ENCODE results near the gene SATB1.
"Not testable (repeated sequence)": the region's sequence is repeated elsewhere in the genome, so short reads cannot be mapped to it uniquely, and the experiment has no call there.

SATB1 gene

GRCh38 chr3:18355832-18356231 lies 69.3 kb downstream of the SATB1 start:
- DNase-seq (ENCODE audit: low read depth in 1 of 2, low spot score in 1 of 2), result no peak

- no peak for DNase-seq (ENCODE audit: low read depth in 1 of 2, low spot score in 1 of 2)
Observed at GRCh38 chr3:18354701-18355100, 70.4 kb downstream of the SATB1 start.

GRCh38 chr3:18351823-18352744 lies 73.1 kb downstream of the SATB1 start:
- no peak for DNase-seq (ENCODE audit: low read depth in 1 of 2, low spot score in 1 of 2)

DNA sequence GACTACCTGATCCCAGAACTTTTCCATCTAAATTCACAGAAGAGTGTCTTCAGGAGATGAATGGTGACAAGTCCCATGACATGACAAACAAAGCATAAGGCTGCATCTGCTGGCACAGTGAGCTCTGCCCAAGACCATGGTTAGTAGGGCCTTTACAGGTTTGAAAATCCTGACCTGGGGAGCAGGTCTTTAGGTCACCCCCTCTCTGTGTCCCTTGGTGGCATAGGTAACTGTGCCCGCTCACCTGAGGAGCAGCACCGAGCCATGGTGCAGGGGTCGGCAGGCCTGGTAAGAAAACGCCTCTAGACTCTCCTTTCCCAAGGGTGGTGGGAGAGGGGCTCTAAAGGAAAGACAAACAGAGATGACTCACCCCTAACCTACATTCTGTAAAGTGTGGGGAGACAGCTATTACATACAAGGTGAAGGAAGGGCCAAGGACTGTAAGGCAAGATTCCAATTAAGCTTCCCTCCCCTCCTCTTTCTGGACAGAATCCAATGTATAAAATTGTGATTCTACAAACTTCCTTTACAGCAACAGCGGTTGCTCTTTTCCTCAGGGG lies 74.0 kb downstream of the SATB1 start:
- no peak for DNase-seq (ENCODE audit: low read depth in 1 of 2, low spot score in 1 of 2)

DNA sequence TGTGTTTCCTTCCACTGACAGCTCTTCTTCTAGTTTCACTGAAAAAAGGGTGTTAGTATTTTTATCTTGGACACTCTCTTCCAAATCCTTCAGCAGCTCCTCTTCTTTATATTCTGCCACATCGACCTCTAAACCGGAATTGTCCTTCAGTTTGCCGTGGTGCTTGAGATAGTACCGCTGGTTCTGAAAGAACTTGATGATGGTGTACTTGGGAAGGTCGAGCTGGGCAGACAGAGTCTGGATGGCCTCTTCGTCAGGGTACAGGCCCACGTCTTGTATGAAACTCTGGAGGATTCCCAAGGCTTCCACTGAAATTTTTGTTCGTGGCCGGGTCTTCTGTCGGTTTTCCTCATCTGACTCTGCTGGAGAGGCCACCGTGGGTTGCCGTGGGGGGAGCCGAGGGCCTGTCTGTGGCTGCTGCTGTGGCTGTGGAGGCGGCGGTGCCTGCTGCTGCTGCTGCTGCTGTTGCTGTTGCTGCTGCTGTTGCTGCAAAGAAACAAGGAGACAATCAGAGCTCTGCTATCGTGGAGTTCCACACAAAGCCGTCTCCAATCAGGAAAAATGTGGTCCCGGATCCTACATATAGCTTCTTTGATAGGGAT lies 75.8 kb downstream of the SATB1 start:
- DNase-seq (ENCODE audit: low read depth in 1 of 2, low spot score in 1 of 2), result no peak

GRCh38 chr3:18346097-18346496 lies 79.0 kb downstream of the SATB1 start:
- DNase-seq (ENCODE audit: low read depth in 1 of 2, low spot score in 1 of 2), result no peak

DNA sequence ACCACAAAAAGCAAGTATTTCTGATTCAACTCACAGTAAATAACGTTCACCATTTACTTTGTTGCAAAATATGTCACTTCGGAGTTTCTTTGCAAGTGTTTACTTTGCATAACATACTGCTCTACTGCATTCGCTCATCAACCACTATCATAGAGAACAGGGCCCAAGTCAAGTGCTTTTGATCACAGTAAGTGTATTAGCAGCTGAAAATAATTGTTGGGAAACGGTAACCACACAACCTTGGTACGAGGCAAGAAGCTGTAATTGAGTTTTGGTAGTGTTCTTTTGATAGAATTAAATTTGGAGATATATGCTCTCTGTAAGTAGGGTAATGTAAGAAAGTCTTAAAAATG lies 80.1 kb downstream of the SATB1 start:
- no peak for DNase-seq (ENCODE audit: low read depth in 1 of 2, low spot score in 1 of 2)

- no peak for DNase-seq (ENCODE audit: low read depth in 1 of 2, low spot score in 1 of 2)
Observed at GRCh38 chr3:18344306-18345014, 80.7 kb downstream of the SATB1 start.

DNA sequence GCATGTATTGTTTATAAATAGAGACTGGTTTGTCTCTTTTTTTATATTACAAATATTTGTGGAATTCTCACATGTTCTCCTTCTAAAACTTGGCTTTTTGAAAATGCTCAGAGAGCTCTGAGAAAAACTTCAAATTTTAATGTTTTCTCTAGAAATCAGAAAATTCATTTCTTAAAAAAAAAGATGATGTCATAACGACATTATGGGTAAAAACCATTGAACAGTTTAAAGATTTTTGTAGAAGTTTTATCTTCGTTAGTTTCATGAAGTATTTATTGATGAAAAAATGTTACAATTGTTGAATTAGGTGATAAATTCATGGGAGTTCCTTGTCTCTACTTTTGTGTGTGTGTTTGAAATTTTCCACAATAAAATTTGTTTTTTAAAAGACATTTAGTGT lies 81.3 kb downstream of the SATB1 start:
- DNase-seq (ENCODE audit: low read depth in 1 of 2, low spot score in 1 of 2), result no peak

- DNase-seq (ENCODE audit: low read depth in 1 of 2, low spot score in 1 of 2), result no peak
Observed at GRCh38 chr3:18338827-18339514, 86.2 kb downstream of the SATB1 start.

DNA sequence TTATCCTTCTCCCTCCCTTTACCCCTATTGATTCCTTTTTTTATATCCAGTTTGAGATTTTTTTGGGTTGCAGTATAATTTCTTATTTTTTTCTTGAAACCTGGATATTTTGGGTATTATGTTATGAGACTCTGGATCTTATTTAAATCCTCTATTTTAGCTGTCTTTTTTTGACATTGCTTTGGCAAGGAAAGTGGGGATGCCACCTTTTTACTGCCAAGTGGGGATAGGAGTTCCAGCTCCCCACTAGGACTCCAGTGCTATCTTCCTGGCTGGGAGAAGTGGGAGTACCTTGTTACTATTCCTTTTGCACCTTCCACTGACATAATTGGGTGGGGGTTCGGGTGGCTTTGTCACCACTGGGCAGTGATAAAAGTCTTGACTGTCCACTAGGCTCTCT lies 87.9 kb downstream of the SATB1 start:
- no peak for DNase-seq (ENCODE audit: low read depth in 1 of 2, low spot score in 1 of 2)

GRCh38 chr3:18334837-18335601 lies 90.1 kb downstream of the SATB1 start:
- DNase-seq (ENCODE audit: low read depth in 1 of 2, low spot score in 1 of 2), result no peak

DNA sequence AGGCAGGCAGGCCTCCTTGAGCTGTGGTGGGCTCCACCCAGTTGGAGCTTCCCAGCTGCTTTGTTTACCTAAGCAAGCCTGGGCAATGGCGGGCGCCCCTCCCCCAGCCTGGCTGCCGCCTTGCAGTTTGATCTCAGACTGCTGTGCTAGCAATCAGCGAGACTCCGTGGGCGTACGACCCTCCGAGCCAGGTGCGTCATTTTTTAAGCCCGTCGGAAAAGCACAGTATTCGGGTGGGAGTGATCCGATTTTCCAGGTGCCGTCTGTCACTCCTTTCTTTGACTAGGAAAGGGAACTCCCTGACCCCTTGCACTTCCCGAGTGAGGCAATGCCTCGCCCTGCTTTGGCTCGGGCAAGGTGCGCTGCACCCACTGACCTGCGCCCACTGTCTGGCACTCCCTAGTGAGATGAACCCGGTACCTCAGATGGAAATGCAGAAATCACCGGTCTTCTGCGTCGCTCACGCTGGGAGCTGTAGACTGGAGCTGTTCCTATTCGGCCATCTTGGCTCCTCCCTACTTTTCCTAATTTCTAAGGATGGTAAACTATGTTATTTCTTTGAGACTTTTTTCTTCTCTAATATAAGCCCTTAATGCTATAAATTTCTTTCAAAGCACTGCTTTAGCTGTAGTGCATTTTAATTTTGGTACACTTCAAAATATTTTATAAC lies 94.2 kb downstream of the SATB1 start:
- not testable (repeated sequence) for DNase-seq (ENCODE audit: low read depth in 1 of 2, low spot score in 1 of 2)

GRCh38 chr3:18308096-18308650 lies 117.0 kb downstream of the SATB1 start:
- no peak for DNase-seq (ENCODE audit: low read depth in 1 of 2, low spot score in 1 of 2)

GRCh38 chr3:18307529-18307928 lies 117.6 kb downstream of the SATB1 start:
- DNase-seq (ENCODE audit: low read depth in 1 of 2, low spot score in 1 of 2), result no peak

GRCh38 chr3:18302517-18302916 lies 122.6 kb downstream of the SATB1 start:
- no peak for DNase-seq (ENCODE audit: low read depth in 1 of 2, low spot score in 1 of 2)

DNA sequence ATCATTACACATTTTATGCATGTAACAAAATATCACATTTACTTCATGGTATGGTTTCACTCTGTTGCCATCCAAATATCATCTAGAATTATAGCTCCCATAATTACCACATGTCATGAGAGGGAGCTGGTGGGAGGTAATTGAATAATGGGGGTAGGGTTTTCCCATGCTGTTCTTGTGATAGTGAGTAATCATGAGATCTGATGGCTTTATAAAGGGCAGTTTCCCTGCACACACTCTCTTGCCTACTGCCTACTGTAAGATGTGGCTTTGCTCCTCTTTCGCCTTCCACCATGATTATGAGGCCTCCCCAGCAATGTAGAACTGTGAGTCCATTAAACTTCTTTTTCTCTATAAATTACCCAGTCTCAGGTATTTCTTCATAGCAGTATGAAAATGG lies 123.4 kb downstream of the SATB1 start:
- DNase-seq (ENCODE audit: low read depth in 1 of 2, low spot score in 1 of 2), result no peak

DNA sequence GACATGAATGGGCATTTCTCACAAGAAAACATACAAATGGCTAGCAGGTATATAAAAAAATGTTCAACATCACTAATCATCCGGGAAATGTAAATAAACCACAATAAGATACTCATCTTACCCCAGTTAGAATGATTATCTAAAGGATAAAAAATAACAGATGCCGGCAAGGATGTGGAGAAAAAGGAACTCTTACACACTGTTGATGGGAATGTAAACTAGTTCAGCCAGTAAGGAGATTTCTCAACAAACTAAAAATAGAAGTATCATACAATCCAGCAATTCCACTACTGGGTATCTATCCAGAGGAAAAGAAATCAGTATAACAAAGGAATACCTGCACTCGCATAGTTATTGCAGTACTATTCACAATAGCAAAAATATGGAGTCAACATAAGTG lies 124.2 kb downstream of the SATB1 start:
- DNase-seq (ENCODE audit: low read depth in 1 of 2, low spot score in 1 of 2), result no peak

GRCh38 chr3:18297126-18297525 lies 128.0 kb downstream of the SATB1 start:
- DNase-seq (ENCODE audit: low read depth in 1 of 2, low spot score in 1 of 2), result no peak
